Hematopoietic multipotent progenitor cell treated with erythropoietin and hydrocortisone succinate and interleukin-3 and kit ligand, for 6 days (in vitro differentiated cells): ENCODE results near the gene IP6K1.
A peak's percentile ranks its signal among the peaks of the same experiment; 100 is the strongest.
"Not testable (repeated sequence)": the region's sequence is repeated elsewhere in the genome, so short reads cannot be mapped to it uniquely, and the experiment has no call there.

Source experiments
- DNase-seq: peaks from one replicate; pipeline ENCODE4 v3.0.0-alpha.2; 2015

The IP6K1 gene

GRCh38 chr3:49793486-49794085, 7.2 kb upstream of the IP6K1 start:
- no peak for DNase-seq

GRCh38 chr3:49792371-49793150, 6.2 kb upstream of the IP6K1 start:
- no peak for DNase-seq

DNA sequence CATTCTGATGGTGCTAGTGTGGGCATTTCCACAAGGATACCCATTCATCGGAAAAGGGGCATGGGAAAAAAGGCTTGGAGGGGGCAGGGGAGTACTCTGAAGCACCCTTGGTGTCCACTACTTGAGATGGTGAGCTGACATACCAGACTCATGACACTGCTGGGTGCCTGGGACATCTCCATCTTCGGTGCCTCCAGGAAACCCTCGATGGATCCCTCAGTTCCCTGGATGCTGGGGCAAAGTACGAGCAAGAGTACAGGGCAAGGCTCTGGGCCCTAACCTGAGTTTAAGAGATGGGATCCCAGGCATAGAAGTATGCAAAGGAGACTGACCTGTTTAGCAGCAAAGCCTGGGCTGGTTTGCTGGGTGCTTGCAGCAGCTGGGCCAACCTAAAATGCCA, 5.2 kb upstream of the IP6K1 start:
- DNase-seq: no peak

DNA sequence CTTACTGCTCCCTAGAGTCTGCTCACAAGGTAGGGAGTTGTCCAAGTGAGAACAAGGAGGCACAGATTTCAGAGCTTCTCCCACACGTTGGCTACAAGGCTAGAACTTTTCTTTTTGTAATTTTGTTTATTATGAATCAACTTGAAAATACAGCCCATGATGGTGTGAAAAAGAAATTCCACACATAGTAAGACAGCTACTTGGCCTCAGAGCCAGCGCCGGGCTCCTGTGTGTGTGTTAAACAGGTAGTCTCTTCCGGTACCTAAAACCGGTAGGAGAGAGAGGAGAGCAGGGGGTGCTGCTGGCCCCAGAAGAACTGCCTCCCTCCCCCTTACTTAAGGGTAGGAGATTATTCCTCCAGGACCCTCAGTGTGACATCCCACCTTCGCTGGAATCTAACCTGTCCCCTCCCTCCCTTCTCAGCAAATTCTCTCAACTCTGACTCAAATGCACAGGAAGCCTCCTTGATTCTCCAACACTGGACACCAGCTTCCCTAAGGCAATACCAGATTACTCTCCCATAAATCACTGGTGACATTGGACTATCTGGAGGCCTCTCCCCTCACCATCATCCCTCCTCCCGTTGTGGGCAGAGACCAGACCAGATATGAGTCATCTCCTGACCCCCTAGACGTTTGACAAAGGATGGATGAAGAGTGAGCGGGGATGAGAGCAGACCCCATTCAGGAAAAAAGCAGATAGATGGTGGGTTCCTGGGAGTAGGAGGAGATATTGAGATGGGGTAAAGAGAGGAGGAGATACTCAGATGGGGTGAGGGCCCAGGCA, 4.5 kb upstream of the IP6K1 start:
- no peak for DNase-seq

- DNase-seq: no peak
Observed at GRCh38 chr3:49788056-49788455, 1.7 kb upstream of the IP6K1 start.

DNA sequence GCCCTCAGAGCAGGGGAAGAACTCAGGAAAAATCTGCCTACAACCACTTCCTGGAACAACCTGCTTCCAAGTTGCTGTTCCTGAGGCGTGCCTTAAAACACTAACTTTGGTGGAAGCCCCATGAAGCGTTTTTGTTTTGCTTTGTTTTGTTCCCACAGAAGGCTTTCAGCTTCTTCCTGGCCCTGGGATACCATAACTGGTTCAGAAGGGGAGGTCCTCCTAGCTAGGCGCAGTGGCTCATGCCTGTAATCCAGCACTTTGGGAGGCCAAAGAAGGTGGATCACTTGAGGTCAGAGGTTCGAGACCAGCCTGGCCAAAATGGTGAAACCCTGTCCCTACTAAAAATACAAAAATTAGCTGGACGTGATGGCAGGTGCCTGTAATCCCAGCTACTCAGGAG, 1.2 kb upstream of the IP6K1 start:
- DNase-seq: no peak

GRCh38 chr3:49787182-49787464, 781 bp upstream of the IP6K1 start:
- no peak for DNase-seq

DNA sequence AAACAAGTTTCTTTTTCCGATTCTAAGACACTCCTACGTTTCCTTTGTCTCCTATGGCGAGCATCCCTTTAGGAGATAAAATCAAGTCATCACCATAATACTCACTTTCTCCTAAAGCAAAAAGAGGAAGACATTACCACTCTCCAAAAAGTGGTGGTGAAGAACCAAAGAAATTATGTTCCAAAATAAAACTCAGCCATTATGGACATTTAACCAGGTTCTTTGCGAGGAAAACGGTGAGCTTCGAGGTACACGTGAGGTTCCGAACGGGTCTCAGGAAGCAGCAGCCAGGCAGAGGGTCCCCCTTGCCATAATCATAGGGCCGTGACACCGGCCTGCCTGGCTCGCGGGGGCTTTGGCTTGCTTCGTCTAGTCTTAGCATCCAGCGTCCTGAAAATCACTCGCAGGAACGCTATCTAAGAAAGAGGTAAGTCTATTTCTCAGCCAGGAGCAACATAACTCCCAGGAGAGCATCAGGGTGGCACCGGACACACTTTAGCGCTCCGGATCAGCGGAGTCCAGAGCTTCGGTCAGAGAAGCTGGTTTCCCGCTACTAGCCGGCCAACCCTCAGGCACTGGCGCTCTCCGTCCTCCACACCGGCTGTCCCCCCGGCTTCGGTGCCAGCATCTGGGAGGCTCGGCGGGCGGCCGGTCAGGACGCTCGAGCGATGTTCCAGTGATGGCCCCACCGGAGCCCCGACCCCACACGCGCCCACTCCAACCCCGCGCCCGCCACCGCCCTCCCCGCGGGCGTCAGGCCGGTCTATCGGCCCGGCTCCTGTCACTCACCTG, 581 bp downstream of the IP6K1 start:
- peak; percentile 65 for DNase-seq

- not testable (repeated sequence) for DNase-seq
Observed at GRCh38 chr3:49782277-49782676, 4.1 kb downstream of the IP6K1 start.

GRCh38 chr3:49781415-49782199, 4.7 kb downstream of the IP6K1 start:
- no peak for DNase-seq

GRCh38 chr3:49780975-49781365, 5.4 kb downstream of the IP6K1 start:
- DNase-seq: not testable (repeated sequence)

DNA sequence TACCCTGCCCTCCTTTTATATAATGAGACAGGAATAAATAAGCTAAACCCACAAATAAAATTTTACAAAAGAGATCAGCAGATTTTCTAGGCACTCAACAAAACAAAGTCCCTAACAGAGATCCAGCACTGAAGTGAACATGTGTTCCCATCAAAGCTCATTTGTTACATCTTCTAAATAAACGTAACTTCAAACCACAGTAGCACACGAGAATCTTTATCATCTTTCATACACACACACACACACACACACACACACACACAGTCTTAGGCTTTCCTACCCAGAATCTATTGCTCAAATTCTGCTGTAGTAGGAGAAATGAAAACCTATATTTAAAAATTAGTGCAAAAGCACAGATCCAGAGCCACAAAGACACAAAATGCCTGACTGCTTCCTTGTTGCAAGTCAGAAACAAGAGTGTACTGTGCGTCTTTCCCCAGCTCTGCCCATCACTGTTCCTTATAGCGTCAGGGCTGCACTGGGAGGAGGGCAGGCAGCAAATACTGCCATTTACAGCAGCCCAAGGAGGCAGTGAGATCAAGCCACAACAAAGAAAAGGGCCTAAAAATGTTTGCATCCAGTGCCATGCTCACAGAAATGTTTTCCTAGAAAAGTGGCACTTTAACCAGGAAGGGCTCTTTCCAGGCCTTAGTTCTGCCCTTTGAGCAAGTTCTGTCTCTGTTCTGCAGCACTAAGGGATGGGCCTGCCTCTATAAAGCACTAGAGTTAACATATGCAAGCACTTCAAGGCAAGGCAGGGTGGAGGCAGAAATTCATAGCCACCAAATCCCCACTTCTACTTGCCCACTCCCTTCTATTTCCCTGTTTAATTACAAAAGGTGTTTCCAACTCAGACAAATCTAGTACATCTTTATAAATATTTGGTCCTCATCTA, 6.0 kb downstream of the IP6K1 start:
- no peak for DNase-seq

DNA sequence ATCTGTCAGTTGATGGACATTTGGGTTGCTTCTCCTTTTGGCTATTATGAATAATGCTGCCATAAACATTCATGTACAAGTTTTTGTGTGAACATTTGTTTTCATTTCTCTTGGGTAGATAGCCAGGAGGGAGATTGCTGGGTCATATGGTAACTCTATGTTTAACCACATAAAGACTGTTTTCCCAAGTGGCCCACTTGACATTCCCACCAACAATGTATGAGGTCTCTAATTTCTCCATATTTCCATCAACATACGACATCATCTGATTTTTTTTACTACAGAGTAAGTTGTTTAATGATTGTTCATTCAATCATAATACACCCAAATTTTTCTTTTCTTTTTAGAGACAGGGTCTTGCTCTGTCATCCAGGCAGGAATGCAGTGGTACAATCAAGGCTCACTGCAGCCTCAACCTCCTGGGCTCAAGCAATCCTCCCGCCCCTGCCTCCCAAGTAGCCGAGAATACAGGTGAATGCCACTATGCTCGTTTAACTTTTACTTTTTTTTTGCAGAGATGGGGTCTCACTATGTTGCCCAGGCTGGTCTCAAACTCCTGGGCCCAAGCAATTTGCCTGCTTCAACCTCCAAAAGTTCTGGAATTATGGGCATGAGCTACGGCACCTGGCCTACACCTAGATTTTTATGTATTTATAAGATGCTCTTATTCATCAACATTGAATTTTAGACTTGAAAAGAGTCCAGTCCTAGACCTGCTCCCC, 6.8 kb downstream of the IP6K1 start:
- DNase-seq: no peak

GRCh38 chr3:49776101-49776500, 10.2 kb downstream of the IP6K1 start:
- DNase-seq: not testable (repeated sequence)

DNA sequence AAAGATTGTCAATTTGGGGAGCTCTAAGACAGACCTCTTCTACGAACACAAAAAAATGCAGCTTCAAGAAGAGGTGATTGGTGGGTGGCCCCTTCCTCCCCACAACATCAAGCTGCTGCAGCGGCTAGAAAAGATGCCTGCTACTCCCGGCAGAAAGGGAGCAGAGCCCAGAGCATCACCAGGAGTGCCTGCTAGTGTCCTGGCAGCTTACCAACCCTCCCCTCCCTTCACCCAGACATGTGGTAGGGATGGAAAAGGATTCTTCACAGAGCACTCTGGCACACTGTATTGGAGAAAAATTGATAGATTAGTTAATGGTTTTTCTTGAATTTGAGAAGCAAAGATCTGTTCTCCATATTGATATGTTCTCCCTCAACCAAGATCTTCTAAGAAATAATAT, 10.8 kb downstream of the IP6K1 start:
- no peak for DNase-seq

- no peak for DNase-seq
Observed at GRCh38 chr3:49772703-49773102, 13.6 kb downstream of the IP6K1 start.

DNA sequence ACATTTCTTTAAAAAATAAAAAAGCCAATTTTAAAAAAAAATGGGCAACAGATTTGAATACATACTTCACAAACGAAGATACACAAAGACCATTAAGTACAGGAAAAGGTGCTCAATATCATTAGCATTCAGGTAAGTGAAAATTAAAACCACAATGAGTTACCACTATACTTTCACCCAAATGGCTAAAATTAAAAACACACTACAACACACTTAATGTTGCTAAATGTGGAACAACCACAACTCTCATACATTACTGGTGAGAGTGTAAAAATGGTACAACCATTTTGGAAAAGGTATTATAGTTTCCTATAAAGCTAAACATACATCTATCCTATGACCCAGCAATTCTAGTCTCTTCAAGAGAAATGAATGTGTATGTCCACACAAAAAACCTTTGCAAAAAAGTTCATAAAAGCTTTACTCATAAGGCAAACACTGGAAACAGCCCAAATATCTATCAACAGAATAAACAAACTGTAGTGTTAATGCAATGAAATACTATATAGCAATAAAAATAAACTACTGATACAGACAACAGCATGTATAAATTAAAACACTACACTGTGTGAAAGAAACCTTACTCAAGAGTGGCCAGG, 14.9 kb downstream of the IP6K1 start:
- no peak for DNase-seq

GRCh38 chr3:49769926-49770325, 16.4 kb downstream of the IP6K1 start:
- no peak for DNase-seq

DNA sequence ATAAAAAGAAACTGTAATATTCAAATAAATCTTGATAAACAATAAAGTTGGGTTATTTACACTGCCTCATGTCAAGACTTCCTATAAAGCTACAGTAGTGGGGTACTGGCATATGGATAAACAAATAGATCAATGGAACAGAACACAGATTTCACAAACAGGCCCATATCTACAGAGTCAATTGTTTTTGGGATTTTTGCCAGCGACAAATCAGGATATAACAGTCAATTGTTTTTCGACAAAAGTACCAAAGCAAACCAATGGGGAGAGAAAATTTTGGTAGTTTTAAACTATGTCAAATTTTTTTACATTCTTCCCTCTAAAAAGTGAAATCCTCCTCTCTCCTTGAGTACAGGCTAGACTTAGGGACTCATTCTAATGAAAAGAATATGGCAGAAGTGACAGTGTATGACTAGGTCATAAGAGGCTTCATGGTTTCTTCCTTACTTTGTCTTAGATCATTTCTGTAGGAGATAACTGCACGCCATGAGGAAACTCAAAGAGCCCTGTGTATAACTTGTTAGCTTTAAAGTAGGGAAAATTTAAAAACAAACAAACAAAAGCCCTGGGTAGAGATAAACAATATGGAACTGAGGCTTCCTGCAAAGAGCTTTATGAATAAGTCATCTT, 16.9 kb downstream of the IP6K1 start:
- no peak for DNase-seq

- DNase-seq: no peak
Observed at GRCh38 chr3:49763981-49764380, 22.4 kb downstream of the IP6K1 start.
